GM12874 (cell line): ENCODE results near the gene SUPT3H.

Source experiments
- CTCF ChIP-seq: IDR thresholded peaks from 2 replicates; pipeline ENCODE4 v1.5.1; 2011; ENCODE audit warnings: low read depth, mild to moderate bottlenecking, control low read depth, low read length, moderate library complexity; ENCODE audit not compliant: insufficient read depth

The SUPT3H gene

DNA sequence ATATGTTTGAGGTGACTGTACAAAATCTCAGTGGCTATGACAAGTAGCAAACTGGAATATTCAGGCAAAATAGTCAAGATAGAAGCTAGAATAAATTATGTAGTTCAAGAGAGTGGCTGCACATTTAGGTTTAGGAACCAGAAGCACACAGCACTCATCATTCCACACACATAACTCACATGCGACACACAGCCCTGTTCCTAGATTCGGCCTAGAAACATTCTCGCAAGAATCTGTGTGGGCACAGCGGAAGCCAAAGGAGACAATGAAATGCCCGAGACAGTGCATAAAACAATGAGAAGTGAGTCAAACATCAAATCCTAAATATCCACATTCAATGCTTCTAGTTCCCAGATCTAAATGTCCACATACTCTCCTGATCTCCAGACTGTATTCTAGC lies 9.5 kb upstream of the SUPT3H start:
- TF ChIP-seq CTCF = no peak

GRCh38 chr6:45386501-45386900 lies 8.8 kb upstream of the SUPT3H start:
- TF ChIP-seq CTCF = no peak

- TF ChIP-seq CTCF = no peak
These were observed 4.7 kb upstream of the SUPT3H start for GRCh38 chr6:45382391-45382790.

DNA sequence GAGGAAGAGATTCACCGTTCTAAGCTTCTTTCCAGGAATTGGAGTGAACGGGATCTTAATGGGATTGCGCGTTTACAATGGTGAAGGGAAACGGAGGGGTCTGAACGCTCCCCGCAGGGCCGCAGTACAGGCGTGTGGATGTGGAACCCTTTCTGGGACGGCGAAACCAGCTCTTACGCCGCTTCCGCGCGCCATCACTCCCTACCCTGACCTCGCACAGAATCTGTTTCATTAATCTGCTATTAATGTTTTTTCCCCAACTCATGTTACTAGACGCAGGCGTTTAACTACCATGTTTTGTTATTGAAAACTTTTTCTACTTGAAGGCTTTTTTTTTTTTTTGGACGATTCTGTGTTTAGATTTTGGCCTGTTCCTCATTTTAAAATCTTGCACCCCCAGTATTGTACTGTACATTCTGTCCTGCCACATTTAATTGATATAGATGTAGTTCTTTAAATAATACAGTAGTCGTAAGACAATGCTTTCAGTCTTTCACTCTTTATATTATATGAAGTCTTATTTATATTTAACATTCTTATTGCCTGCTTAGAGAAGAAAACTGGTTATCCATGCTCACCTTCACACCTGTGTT lies 696 bp upstream of the SUPT3H start:
- no peak for TF ChIP-seq CTCF

- TF ChIP-seq CTCF = no peak
These were observed 636 bp downstream of the SUPT3H start for GRCh38 chr6:45377043-45377553.

DNA sequence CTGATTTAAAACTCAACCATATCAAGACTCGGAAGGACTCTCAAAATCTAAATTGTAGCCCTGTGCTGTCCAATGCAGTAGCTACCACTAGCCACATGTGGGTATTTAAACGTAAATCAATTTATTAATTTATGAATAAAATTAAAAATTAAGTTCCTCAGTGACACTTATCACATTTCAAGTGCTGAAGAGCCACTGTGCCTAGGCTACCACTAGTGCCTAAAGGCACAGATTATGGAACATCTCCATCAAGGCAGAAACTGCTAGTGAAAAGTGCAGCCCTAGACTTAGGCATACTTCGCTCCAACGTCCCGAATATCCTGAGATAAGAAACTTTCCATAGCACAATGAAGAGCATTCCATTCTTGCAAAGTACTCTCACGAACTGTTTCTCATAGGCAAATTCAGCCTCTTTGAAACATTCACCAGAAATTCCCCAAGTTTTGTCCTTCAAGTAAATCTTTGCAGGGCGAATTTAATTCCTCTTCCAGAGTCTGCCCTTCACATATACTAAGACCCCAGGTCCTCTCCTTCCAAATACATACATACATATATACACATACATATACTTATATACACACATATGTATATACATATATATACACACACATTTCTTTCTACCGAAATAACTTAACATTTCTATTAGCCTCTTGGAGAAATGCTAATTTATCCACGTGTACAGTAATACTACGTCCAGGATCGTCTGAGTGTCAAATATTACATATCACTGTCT lies 1.3 kb downstream of the SUPT3H start:
- no peak for TF ChIP-seq CTCF

GRCh38 chr6:45375449-45375848 lies 2.3 kb downstream of the SUPT3H start:
- no peak for TF ChIP-seq CTCF
